HepG2 (cell line): ENCODE results near the gene KRTCAP2. TPM values are rescaled to one million over a fixed set of nuclear protein-coding genes. Genes with fewer than 3 reads are reported as not detected.

ENCODE experiments used
- EEA1 ChIP-seq: sonication (generic); formaldehyde crosslinking; IDR thresholded peaks from 2 replicates; pipeline ENCODE4 v1.5.1; 2020; ENCODE audit warnings: mild to moderate bottlenecking, missing genetic modification reagents, borderline replicate concordance
- HES4 ChIP-seq: sonication (generic); formaldehyde crosslinking; IDR thresholded peaks from 2 replicates; pipeline ENCODE4 v1.9.0; 2021; ENCODE audit warnings: mild to moderate bottlenecking, missing genetic modification reagents, borderline replicate concordance
- KAT7 ChIP-seq: IDR thresholded peaks from 2 replicates; pipeline ENCODE4 v1.6.1; 2018; ENCODE audit warnings: borderline replicate concordance, missing compliant biosample characterization
- NFYC ChIP-seq: IDR thresholded peaks from 2 replicates; pipeline ENCODE4 v1.6.1; 2016; ENCODE audit warnings: missing genetic modification reagents, missing compliant biosample characterization
- RARG ChIP-seq: sonication (generic); formaldehyde crosslinking; IDR thresholded peaks from 2 replicates; pipeline ENCODE4 v1.4.0; 2020; ENCODE audit warnings: low read depth, mild to moderate bottlenecking, missing genetic modification reagents
- RFXAP ChIP-seq: sonication (generic); formaldehyde crosslinking; IDR thresholded peaks from 2 replicates; pipeline ENCODE4 v1.4.0; 2020; ENCODE audit warnings: missing genetic modification reagents, borderline replicate concordance
- ZBTB1 ChIP-seq: sonication (generic); formaldehyde crosslinking; IDR thresholded peaks from 2 replicates; pipeline ENCODE4 v1.4.0; 2020; ENCODE audit warnings: missing genetic modification reagents, borderline replicate concordance
- ZFX ChIP-seq: sonication (generic); formaldehyde crosslinking; IDR thresholded peaks from 2 replicates; pipeline ENCODE4 v1.4.0; 2020; ENCODE audit warnings: mild to moderate bottlenecking, low read depth, missing genetic modification reagents, moderate library complexity
- ZNF441 ChIP-seq: sonication (generic); formaldehyde crosslinking; IDR thresholded peaks from 2 replicates; pipeline ENCODE4 v1.7.0; 2021; ENCODE audit warnings: missing genetic modification reagents, borderline replicate concordance
- ZNF687 ChIP-seq: sonication (generic); formaldehyde crosslinking; IDR thresholded peaks from 2 replicates; pipeline ENCODE4 v1.5.1; 2020; ENCODE audit warnings: mild to moderate bottlenecking, missing genetic modification reagents, moderate library complexity
- polyA plus RNA-seq, 8 experiments: library from polyadenylated mRNA; depleted of rRNA in 3 of 8; stranded (reverse) in 7 of 8; unstranded in 1 of 8; fragments of >200 nt; fragmentation: Illumina TruSeq in 4 of 8; extraction: Trizol in 4 of 8; gene quantifications; 2 replicates each; pipeline versions ENCODE4 v1.2.1 to v1.2.3, GENCODE V29; 2011 to 2016; ENCODE audit warnings: low read depth in 4 of 8, missing spikeins in 1 of 8, mixed read lengths in 1 of 8; ENCODE audit not compliant: insufficient read depth in 1 of 8
- total RNA-seq, 5 experiments: library from RNA; depleted of rRNA; stranded (reverse); fragments of >200 nt; fragmentation: Illumina TruSeq; extraction: Trizol; gene quantifications; 2 replicates each; pipeline ENCODE4 v1.2.3, GENCODE V29; 2016; ENCODE audit warnings: low read depth in 1 of 5
- TF ChIP-seq, protein P1 (sequence below): sonication (generic); formaldehyde crosslinking; IDR thresholded peaks from 2 replicates; pipeline ENCODE4 v1.5.1; 2020; ENCODE audit warnings: mild to moderate bottlenecking, missing genetic modification reagents, borderline replicate concordance
- TF ChIP-seq, protein P2 (sequence below): sonication (generic); formaldehyde crosslinking; IDR thresholded peaks from 2 replicates; pipeline ENCODE4 v1.4.0; 2020; ENCODE audit warnings: missing genetic modification reagents
- TF ChIP-seq, protein P3 (sequence below): sonication (generic); formaldehyde crosslinking; IDR thresholded peaks from 2 replicates; pipeline ENCODE4 v1.5.1; 2020; ENCODE audit warnings: missing genetic modification reagents, mild to moderate bottlenecking, borderline replicate concordance
- TF ChIP-seq, protein P4 (sequence below): fragments of 450-650 bp; IDR thresholded peaks from 2 replicates; pipeline ENCODE4 v1.6.1; 2017

Gene KRTCAP2
- total and polyA plus RNA-seq, 2 of the 13 experiments (the other 11 are each of a cell fraction or from before 2014, with no cell fraction given) = 77.3 to 79.4 TPM

GRCh38 chr1:155131285-155131684 lies 41.8 kb downstream of the KRTCAP2 start (continued):
- TF ChIP-seq, protein P1, sequence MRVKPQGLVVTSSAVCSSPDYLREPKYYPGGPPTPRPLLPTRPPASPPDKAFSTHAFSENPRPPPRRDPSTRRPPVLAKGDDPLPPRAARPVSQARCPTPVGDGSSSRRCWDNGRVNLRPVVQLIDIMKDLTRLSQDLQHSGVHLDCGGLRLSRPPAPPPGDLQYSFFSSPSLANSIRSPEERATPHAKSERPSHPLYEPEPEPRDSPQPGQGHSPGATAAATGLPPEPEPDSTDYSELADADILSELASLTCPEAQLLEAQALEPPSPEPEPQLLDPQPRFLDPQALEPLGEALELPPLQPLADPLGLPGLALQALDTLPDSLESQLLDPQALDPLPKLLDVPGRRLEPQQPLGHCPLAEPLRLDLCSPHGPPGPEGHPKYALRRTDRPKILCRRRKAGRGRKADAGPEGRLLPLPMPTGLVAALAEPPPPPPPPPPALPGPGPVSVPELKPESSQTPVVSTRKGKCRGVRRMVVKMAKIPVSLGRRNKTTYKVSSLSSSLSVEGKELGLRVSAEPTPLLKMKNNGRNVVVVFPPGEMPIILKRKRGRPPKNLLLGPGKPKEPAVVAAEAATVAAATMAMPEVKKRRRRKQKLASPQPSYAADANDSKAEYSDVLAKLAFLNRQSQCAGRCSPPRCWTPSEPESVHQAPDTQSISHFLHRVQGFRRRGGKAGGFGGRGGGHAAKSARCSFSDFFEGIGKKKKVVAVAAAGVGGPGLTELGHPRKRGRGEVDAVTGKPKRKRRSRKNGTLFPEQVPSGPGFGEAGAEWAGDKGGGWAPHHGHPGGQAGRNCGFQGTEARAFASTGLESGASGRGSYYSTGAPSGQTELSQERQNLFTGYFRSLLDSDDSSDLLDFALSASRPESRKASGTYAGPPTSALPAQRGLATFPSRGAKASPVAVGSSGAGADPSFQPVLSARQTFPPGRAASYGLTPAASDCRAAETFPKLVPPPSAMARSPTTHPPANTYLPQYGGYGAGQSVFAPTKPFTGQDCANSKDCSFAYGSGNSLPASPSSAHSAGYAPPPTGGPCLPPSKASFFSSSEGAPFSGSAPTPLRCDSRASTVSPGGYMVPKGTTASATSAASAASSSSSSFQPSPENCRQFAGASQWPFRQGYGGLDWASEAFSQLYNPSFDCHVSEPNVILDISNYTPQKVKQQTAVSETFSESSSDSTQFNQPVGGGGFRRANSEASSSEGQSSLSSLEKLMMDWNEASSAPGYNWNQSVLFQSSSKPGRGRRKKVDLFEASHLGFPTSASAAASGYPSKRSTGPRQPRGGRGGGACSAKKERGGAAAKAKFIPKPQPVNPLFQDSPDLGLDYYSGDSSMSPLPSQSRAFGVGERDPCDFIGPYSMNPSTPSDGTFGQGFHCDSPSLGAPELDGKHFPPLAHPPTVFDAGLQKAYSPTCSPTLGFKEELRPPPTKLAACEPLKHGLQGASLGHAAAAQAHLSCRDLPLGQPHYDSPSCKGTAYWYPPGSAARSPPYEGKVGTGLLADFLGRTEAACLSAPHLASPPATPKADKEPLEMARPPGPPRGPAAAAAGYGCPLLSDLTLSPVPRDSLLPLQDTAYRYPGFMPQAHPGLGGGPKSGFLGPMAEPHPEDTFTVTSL (CRISPR knock-in tag) = no peak
- TF ChIP-seq NFYC (CRISPR knock-in tag) (no peak), HES4 (CRISPR knock-in tag) (no peak), ZNF441 (CRISPR knock-in tag) (no peak), RARG (CRISPR knock-in tag) (no peak), RFXAP (0 out of 2 replicates have a peak, but pooled peaks have one; percentile 12), ZFX (CRISPR knock-in tag) (no peak), KAT7 (CRISPR knock-in tag) (0 out of 2 replicates have a peak, but pooled peaks have one; percentile 12), ZBTB1 (no peak), EEA1 (no peak), ZNF687 (CRISPR knock-in tag) (peak; percentile 69)
- TF ChIP-seq, protein P2, sequence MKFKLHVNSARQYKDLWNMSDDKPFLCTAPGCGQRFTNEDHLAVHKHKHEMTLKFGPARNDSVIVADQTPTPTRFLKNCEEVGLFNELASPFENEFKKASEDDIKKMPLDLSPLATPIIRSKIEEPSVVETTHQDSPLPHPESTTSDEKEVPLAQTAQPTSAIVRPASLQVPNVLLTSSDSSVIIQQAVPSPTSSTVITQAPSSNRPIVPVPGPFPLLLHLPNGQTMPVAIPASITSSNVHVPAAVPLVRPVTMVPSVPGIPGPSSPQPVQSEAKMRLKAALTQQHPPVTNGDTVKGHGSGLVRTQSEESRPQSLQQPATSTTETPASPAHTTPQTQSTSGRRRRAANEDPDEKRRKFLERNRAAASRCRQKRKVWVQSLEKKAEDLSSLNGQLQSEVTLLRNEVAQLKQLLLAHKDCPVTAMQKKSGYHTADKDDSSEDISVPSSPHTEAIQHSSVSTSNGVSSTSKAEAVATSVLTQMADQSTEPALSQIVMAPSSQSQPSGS (CRISPR knock-in tag) = no peak
- TF ChIP-seq, protein P3, sequence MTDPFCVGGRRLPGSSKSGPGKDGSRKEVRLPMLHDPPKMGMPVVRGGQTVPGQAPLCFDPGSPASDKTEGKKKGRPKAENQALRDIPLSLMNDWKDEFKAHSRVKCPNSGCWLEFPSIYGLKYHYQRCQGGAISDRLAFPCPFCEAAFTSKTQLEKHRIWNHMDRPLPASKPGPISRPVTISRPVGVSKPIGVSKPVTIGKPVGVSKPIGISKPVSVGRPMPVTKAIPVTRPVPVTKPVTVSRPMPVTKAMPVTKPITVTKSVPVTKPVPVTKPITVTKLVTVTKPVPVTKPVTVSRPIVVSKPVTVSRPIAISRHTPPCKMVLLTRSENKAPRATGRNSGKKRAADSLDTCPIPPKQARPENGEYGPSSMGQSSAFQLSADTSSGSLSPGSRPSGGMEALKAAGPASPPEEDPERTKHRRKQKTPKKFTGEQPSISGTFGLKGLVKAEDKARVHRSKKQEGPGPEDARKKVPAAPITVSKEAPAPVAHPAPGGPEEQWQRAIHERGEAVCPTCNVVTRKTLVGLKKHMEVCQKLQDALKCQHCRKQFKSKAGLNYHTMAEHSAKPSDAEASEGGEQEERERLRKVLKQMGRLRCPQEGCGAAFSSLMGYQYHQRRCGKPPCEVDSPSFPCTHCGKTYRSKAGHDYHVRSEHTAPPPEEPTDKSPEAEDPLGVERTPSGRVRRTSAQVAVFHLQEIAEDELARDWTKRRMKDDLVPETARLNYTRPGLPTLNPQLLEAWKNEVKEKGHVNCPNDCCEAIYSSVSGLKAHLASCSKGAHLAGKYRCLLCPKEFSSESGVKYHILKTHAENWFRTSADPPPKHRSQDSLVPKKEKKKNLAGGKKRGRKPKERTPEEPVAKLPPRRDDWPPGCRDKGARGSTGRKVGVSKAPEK (CRISPR knock-in tag) = no peak
- TF ChIP-seq, protein P4, sequence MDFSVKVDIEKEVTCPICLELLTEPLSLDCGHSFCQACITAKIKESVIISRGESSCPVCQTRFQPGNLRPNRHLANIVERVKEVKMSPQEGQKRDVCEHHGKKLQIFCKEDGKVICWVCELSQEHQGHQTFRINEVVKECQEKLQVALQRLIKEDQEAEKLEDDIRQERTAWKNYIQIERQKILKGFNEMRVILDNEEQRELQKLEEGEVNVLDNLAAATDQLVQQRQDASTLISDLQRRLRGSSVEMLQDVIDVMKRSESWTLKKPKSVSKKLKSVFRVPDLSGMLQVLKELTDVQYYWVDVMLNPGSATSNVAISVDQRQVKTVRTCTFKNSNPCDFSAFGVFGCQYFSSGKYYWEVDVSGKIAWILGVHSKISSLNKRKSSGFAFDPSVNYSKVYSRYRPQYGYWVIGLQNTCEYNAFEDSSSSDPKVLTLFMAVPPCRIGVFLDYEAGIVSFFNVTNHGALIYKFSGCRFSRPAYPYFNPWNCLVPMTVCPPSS = no peak
